HG03025 (cell line): Measurements from ENCODE around the gene DCXR.

Experiments used
- ATAC-seq: cut with Tn5 transposase; IDR thresholded peaks from one replicate; pipeline ENCODE4 v1.9.1; 2021; ENCODE audit warnings: mild to moderate bottlenecking, moderate library complexity; ENCODE audit not compliant: unreplicated experiment, low FRiP score

DCXR gene

DNA sequence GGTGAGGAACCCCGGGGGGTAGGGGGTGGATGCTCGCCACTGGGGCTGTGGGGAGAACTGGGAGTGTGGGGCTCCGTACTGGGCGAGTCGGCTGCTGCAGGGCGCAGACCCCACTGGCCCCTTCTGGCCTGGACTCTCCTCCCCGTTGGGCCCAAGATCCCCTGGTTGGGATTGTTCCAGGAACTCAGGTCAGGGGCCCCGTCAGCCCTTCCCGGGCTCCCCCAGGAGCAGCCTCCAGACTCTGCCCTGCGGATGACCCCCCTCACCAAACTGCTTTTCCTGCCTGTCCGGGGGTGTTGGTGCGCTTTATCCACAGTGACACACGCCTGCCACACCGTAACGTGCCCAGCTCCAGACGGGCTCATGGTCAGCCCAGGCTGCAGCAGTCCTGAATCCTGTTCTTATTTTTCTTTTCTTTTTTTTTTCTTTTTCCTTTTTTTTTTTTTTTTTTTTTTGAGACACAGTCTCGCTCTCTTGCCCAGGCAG lies 35.9 kb downstream of the DCXR start:
- no peak for ATAC-seq

DNA sequence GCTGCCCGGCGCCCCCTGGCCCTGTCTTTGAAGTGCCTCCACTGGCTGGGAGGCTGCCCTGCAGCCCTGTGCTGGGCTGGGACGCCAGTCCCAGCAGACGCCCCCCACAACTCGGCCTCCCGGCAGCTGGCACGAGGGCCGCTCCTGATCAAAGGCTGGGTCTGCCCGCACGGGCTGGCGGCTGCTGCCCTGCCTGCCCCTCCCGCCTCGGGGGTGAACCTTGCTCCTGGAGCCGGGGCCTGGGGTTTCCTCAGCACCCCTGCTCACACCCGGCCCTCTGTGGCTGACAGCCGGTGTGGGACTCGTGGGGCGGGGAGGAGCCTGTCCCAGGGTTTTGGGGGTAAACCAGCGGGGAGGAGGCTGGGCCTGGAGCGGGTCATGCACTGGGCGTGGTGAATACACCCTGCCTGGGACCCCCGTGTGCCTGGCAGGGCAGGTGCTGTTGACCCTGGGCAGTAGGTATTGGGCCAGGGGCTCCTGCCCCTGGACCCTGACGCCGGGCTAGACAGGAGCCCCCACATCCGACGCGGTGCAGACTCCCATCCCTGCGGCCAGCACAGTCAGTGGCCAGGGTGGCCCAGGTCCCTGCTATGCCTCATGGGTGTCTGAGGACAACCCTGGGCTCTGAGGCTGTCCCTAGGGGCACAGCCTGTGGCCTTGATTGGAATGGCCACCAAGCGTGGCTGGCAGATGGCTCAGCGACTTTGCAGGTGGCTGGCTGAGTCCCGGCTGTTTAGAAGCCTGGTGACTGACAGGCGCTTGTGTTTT lies 36.5 kb downstream of the DCXR start:
- ATAC-seq, result no peak

DNA sequence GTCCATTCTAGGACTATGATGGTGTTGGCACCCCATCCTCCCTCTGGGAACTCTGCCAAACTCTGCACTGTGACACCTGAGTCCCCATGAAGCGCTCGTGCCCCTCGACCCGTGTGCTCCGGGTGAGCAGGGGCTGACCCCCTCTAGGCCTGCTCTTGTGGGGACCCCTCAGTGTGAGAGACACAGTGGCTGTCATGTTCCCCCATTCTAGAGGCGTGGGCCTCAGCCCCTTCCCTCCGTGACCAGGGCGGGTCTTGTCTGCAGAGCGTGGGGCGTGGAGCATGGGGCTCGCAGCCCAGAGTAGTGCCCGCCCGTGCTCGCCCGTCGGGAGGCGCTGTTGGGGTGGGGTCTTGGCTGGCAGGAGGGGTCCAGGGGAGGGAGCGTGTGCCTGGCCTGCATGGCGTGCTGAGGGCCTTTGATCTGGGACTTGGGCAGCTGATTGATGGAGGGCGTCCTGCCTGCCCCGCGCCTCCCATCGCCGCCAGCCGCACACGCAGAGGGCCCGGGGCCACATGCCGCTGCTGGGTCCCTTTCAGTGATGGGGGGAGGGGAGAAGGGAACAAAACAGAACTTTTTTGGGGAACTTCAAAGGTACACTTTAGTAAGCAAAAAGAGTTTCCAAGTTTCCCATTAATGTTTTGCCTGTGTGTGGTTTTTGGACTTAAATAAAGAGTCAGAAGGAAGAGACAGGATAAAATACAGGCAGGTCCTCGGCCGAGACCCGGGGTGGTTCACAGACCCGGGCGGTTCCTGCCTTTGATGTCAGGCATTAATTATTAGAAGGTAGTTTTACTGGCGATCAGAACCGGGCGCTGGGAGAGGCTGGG lies 37.3 kb downstream of the DCXR start:
- no peak for ATAC-seq

DNA sequence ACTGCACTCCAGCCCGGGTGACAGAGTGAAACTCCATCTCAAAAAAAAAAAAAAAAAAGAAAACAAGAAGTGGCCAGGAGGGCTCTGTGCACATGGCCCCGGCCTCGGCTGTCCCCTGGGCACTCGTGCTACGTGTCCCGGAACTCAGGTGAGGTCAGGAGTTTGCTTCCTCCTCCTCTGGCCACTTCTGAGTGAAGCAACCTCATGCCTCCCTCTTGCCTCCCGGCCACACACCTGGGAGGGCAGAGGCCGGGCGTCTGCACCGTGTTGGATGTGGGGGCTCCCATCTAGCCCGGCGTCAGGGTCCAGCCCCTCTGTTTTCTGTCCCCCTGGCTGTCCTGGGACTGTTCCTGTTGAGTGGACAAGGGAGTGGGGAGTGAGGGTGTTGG lies 37.9 kb downstream of the DCXR start:
- ATAC-seq, result no peak

DNA sequence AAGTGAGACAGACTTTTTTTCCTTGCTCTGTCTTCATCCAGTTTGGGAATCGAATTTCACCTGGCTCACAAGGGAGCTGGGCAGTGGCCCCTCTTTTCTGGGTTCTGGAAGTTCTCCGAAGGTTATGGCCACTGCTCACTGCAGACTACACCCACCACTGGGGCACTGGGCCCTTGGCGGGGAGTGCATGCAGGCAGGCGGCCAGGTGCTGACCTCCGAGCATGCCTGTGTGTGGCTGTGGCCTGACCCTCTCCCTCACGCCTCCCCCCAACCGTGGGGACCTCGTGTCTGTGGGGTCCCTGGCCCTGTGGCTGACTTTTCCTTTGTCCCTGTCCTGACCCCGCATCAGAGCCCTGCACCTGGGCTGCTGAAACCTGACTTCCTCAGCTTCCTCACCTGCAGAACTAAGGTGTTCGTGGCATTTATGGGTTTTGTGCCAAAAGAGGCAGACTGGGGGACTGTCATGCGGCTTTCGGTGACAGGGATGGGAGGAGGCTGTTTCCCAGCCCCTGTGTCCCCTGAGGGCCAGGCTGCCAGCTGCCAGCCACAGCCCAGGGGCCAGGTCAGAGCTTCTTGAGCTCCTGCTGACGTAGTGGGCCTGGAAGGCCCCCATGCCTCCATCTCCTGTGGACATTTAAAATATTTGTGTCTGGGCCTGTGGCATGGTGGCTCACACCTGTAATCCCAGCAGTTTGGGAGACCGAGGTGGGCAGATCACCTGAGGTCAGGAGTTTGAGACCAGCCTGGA lies 38.6 kb downstream of the DCXR start:
- no peak for ATAC-seq

DNA sequence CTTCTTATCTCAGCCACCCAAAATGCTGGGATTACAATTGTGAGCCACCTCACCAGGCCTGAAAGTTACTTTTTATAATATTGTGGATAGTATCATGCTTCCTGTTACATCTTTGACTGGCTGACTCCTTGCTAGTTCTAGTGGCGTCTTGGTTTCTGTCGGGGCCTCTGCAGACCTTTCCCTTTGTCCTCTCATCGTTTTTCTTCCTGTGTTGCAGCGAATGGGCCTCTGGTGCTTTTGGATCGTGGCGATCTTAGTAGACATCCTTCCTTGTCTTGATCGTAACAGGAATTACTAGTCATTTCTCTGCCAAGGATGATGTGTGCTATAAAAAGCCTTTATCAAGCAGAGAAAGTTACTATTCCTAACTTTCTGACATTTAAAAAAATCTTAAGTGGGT lies 39.3 kb downstream of the DCXR start:
- no peak for ATAC-seq

DNA sequence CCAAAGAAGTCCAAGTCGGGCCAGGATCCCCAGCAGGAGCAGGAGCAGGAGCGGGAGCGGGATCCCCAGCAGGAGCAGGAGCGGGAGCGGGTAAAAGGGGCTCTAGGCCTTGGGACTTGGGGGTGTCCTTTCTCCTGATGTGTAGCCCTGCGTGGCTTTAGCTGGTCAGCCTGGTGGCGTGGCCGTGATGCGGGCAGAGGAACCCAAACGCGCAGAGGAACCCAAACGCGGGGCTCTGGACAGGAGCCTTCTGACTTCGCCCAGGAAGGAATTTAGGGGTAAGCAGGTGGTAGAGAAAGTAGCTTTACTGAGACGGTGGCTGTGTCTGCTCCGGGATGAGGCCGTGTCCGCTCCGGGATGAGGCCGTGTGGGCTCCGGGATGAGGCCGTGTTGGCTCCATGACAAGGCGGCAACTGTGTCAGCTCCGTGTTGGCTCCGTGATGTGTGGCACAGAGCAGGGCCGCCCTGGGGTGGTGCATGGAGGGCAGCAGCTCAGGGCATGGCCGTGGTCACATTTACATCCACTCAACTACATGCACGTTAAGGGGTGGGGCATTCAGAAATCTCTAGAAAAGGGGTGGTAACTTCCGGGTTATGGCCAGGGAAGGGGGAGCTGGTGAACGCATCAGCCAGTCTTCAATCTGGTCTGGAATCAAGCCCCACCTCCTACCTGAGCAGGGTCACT lies 40.6 kb downstream of the DCXR start:
- no peak for ATAC-seq

DNA sequence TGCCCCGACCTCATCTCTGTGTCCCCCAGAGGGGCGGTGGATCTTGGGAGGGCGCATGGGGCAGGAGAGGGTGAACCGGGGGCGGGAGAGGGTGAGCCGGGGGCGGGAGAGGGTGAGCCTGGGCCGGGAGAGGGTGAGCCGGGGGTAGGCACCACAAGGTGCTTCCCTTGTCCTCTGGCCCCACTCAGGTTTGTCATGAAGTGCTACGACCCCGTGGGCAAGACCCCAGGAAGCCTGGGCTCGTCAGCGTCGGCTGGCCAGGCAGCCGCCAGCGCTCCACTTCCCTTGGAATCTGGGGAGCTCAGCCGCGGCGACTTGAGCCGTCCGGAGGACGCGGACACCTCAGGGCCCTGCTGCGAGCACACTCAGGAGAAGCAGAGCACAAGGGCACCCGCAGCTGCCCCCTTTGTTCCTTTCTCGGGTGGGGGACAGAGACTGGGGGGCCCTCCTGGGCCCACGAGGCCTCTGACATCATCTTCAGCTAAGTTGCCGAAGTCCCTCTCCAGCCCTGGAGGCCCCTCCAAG lies 41.2 kb downstream of the DCXR start:
- no peak for ATAC-seq

DNA sequence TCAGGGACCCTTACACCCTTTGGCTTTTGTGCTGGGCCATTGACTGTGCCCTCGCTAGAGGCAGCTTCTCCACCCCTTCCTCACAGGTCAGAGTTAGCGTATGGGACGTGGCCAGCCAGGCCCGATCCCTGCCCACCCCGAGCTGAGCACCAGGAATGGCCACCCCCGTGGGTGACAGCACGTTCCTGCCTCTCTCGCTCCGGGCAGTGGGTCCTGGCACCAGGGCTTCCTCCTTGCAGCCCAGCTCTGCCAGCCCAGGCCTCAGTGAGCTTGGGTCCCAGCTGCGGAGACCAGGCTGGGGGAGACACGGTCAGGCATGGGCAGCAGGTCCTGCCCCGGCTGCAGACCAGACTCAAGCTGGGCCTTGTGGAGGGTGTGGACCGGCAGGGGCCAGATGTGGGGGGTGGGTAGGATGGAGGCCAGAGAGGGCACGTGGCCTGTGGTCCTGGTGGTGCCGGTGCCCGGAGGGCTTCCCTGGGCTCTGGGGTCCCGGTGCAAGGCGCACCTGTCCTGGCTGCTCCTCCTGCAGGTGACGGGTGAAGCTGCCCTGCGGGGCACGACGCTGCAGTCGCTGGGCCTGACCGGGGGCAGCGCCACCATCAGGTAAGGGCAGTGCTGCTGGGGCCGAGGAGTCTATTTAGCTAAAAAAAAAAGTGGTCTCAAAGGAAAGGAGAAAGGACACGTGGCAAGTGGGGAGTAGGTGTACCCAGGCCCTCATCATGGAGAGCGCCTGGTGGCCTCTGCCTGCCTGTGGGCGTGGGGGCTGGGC lies 41.9 kb downstream of the DCXR start:
- no peak for ATAC-seq

DNA sequence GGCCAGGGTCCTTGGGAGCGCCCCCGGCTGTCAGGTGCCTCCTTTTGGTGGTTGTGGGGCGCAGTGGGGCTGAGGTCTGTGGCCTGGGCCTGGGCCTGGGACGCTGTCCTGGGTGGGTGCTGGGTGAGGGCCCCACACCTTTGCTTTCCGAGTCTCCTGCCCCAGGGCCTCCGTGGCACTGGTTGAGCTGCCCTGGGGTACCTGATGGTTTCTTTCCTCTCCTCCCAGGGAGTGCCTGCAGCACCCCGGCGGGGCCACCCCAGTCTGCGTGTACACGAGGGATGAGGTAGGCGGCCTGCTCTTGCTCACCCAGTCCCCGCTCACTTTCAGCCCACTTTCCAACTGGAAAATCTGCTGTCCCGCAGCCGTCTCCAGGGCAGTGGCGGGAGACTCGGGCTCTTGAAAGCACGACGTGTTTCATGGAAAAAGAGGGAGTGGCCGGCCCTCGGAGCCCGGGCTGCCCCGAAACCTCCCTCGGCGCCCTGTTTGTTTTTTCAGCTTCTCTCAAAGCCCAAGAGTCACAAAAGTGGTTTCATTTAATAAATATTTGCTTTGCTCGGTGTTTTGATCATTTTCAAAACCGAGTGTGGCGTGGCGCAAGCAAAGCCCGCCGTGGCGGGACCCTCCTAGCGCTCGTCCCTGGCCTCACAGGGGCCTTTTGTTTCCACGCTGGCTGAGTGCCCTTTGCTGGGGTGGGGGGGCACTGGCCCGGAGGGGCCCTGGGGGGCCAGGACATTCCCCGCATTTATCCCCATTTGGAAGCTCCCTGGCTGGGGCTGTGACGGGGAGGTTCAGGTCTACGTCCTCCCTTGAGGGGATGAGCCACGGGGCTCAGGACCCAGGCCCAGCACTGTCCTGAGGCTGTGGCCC lies 42.7 kb downstream of the DCXR start:
- ATAC-seq, result no peak

DNA sequence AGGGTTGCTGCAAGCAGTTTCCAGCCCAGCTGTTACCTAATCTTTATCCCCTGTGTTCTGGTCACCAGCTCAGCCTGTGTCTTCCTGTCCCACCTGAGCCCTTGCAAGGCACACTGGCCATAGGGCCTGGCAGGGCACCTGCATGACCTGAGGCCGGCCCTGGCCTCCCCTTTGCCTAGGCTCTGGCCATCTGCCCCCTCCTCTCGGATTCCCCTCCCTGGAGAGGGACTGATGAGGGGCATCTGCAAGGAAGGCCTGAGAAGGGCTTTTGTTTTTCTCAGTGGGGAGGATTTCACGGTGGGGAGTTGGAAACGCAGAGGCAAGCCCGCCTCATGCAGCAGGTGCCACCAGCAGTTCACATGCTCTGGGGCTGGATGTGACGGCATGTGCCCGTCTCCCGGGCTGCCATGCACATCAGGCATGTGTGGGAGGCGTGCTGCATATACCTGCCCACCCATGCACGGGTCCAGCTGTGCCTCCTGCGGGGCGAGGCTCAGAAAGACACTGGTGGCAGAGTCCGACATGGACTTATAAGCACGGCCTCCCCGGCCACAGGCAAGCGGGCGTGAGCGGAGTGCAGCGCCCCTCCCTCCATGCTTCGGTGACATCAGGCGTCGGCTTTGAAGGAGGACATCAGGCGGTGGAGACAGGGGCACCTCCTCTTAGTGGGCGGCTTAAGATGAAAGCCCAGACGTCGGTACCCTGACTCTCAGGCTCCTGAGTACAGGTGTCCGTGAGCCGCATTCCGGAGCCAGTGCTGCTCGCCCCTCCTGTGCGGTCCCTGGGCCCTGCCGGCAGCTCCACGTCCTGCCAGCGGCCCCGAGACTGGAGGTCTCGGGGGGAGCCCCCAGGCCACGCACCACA lies 43.5 kb downstream of the DCXR start:
- no peak for ATAC-seq

DNA sequence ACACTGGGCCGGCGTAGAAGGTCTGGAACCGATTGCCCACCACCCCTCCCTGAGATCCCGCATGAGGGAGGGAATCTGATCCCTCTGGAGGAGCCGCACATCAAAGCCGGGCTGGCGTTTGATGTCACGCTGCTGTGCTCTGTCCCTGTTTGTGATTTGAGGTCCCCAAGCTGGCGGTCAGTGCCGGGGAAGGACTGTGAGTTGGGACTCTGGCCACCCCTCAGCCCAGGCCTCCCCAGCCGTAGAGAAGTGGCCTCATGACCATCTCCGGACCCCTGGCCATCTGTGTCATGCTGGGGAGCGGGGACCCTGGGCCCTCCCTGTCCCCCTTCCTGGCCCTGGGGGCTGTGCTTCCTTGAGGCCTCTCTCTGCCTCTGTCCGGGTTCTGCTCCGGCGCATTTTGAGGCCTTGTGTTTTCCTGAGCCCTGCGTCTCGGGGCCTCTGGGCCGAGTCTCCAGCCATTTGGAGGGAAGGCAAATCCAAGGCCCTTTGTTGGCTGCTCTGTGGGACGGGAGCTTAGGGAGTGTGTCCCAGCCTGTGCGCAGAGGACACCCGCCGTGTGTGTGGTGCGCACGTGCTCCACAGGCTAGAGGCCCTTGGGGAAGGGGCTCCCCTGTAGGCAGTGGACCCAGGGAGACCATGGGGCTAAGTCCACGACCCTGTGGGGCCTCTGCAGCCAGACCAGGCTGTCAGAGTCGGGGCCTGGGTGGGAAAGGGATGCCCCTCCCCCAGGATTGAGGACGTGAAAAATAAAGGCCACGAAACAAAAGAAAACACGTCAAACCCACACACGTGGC lies 45.0 kb downstream of the DCXR start:
- ATAC-seq, result no peak

DNA sequence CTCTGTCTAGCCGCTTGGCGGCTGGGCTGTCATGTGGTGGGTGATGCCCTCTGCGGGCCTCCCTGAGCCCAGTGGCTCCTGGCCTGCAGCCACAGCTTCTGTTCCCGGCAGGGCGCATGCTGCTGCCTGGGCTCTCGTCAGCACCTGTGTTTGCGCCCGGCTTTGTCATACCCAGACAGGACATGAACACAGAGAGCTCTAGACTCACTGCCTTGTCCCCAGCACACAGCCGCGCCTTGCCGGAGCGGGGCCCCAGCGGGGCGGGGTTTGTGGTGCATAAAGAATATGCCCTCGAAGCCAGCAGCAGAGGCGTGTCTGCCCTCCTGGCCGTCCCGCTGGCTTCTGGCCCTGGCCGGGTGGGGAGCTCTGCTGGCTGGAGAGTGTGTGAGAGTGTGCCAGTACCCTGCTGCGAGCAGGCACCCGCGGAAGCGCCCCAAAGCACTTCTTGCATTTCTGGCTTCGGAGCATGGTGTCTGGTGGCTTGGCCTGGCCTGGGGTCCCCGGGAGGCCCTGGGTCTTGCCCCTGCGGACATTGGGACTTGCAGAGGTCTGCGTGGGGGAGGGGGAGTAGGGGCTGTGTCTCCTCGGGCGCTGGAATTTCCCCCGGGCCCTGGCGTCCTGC lies 45.7 kb downstream of the DCXR start:
- ATAC-seq, result no peak

DNA sequence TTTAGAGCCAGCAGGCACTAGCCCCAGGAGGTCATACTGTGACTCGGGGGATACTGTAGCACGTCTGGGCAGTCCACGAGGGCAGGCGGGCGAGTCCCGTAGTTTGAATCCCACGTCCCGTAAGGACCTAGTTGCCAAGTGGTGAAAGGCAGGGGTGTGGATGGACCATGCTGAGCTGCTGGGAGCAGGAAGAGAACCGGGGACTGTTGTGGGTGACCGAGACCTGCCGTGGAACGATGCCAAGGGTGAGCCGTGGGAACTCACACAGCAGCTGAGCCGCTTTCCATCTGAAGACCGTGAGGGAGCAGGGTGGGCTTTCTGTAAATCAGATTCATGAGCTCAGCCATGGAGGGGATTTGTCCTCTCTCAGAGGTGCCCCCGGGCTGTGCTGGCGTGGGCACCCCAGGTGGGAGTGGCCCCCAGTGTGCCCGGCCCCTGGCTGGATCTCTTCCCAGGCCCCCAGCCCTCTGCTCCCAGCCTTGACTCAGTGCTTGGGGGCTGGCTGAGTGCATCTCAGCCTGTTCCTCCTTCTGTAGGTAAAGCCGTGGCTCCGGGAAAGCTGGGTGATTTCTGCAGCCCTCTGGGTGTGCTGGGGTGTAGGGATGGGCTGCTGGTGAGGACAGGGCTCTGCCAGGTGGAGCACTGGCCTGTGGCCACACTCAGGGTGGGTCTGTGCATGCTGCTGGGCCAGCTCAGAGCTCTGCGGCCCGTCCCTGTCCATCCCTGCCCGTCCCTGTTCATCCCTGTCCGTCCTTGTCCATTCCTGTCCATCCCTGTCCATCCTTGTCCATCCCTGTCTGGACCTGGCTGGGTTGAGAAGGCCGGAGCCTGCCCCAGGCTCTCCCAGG lies 46.4 kb downstream of the DCXR start:
- no peak for ATAC-seq

DNA sequence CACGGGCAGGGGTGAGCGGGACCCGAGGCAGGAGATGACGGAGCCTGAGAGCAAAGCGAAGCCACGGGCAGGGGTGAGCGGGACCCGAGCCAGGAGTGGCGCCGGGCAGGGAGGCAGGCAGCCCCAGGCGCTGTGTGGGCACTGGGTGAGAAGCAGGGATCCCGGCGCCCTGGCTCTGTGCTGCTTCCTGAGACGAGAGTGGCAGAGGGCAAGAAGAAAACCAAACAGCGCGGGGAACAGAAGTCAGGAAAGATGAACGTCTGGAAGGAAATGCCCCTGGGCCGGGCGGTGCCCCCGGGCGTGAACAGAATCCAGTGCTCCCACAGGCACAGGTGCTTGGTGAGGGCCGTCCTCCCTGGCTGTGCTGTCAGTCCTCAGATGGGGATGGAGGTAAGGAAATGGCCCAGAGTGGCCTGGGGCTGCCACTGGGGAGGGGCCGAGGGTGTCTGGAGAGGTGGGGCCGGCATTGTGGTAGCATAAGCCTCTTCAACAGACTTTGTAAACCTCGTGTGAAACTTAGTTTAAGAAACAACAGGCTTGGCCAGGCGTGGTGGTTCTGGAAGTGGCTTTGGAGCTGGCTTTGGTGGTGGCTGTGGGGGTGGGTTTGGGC lies 50.2 kb downstream of the DCXR start:
- ATAC-seq, result no peak
